NOMO-1 treated with DMSO at 0.1 percent for 48 hours (cell line): ENCODE data around the gene C1orf94.
"Not testable (repeated sequence)": the region's sequence is repeated elsewhere in the genome, so short reads cannot be mapped to it uniquely, and the experiment has no call there.

Source experiments
- DNase-seq: peaks from one replicate; lab custom pipeline; 2025; ENCODE audit not compliant: unreplicated experiment; lab: John Stamatoyannopoulos, UW

Gene C1orf94

DNA sequence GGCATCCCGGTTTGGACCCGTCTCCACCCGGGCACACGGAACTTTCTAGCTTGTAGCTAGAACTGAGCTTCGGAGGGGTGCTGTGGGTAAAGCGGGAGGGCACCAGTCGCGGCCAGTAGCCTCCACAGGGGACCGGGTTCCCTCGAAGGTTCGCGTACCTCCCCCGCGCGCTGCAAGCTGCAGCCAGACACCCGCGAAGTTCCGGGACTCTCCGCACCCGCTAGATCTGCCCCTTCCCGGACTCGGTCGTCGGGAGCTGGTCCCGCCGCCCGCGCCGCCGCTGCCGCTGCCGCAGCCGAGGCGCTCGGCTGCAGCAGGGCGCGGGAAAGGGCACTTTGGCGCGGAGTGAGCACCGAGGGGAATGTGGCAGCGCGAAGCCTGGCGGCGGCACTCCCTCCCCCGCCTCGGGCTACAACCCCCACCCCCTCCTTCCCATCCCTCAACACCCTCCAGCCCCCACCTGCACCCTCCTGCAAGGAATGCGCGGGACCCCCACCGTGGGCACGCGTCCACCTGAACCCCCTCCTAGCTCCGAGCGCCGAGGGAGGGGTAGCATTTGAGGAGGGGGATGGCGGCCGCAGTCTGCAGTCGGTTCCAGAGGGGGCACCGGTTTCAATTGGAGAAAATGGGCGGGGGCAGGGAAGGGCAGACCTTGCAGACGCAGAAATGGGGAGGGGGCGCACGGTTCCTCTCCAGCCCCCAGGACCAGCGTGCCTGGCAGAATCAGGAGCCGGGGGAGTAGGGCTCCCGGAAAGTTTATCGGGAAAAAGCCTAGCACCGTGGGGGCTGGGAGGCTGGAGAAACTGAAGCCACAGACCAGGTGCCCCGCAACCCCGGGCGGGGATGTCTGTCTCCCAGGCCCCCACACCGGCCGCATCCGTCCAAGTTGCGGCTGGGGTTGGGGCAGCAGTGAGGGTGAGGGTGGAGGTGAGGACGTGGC is 12.6 kb upstream of the C1orf94 start:
- no peak for DNase-seq

DNA sequence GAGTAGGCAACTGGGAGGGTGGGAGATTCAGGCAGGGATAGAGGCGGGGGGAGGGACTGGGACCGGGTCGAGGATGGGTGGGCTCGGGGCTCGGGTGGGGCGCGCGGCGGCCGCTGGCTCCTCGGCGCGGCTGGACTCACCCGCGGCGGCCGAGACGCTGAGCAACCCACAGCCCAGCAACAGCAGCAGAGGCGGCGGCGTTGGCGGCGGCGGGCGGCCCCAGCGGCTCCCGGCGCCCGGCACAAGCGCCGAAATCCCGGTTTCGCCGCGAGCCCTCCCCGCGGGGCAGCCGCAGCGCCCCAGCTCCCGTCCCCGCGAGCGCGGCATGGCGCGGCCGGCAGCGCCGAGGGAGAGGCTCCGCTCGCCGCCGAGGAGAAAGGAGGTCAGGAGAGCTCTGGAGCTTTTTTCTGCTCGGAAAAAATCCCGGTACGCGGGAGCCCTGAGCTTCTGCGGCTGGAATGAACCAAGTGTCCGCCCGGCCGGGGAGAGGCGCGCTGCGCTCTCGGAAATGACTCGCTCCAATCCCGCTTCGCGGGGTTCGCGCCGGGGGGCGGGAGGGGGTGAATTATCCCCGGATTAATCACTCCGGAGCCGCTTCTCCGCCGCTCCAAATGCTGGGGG is 11.8 kb upstream of the C1orf94 start, which contains the start of gene CSMD2:
Gene CSMD2 (minus strand): TSS at position 460 of the 621 bp plus-strand sequence. CDS start 133 bp downstream, at position 327.
- DNase-seq = no peak

DNA sequence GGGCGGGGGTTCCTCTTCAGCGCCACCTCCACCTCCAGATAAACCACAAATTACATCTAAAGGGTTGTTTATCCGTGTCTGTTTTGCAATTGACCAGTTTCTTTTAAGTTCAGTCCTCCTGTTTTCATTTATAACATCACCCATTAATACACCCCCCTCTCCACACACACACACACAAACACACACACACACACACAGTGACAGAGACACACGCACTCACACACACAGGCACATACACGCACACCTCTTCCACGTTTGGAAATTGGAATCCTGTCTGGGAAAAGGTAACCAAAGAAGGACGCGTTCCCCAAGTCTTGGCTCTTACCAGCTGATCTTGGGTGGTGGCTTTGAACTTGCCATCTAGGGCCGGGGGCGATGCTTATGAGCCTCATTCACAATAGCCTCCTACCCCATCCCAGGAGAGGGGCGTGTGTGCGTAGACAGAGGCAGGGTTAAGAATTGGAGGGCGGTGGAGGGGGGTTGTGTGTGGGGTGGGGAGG is 11.2 kb upstream of the C1orf94 start:
- DNase-seq = no peak

DNA sequence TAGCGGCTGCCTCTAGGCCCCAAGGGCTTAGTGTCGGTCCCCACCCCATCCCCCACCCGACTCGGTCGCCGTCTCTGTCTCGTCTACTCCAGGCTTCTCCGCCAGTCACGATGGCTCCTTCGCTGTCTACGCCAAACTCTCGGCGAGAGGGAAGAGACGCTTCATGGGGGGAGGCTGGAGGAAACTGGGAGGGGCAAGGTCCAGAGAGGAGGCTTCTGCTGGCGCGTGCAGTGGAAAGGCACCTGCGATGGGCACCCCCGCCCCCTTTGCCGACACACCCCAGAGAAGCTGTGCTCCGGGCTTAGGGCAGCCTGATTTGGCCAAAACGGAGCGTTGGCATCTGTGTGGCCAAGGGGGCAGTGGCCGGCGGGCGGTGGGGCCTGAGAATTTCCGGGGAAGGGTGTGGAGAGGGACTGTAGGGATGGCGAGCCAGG is 10.5 kb upstream of the C1orf94 start:
- DNase-seq = no peak

DNA sequence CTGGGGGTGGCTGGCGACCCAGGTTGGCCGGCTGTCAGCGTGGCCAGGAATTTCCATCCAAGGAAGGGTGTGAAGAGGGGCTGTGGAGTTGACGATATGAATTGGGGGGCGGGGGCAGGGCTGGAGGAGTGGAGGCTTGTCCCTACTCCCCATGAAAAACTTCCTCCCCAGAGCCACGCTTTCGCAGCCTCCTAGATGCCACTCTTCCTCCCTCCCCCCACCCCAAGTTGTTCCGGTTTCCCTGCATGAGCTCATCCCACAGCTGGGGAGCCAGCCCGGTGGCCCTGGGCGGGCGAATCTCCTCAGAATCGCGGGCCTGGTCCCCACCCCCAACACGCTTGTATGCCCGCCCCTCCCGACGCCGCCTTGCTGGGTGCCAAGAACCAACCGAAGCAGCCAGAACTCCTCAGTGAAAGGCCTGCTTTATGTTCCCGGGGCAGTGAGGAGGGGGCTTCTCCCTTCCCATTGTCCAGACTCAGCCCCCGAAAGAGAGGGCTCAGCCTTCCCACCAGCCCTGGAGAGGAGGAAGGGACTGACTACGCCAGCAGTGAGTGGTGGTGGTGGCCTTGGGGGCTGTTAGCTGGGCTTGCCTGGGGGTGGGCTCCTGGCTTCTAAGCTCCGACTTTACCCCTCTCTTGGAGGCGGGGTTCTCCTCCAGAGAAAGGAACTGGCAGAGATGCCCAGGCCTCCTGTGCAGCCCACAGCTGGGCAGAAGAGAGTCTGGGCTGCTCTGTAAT is 9.9 kb upstream of the C1orf94 start:
- DNase-seq = no peak

DNA sequence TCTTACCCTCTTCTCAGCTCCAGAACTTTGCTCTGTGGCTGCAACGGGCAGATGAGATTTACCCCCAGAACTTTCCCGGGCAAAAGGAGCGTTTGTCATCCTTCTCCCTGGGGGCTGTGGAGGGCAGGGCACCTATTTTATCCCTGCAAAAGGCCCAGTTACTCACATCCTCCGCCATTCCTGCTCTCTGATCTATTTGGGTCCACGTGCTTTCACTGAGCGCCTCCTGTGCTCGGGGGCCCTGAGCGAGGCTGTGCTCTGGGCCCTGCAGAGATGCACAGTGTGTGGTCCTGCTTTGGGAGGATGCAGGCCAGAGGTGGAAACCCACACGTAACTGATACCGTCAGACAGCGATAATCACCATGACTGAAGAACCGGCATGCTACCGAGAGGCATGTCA is 9.3 kb upstream of the C1orf94 start:
- DNase-seq = no peak

DNA sequence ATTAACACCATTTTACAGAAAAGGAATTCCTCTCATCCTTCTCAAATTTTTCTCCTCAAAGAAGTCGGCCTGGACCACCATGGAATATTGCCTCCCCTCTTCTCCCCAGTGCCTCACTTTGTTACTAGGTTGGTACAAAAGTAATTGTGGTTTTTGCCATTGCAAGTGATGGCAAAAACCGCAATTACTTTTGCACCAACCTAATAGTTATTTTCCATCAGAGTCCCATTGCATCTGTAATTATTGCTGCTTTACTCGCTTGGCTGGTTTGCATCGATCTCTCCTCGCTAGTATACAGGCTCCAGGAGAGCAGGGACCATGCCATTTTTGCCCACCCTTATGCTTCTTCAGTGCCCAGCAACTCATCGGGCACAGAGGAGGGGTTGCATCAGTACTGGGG is 963 bp upstream of the C1orf94 start:
- no peak for DNase-seq

DNA sequence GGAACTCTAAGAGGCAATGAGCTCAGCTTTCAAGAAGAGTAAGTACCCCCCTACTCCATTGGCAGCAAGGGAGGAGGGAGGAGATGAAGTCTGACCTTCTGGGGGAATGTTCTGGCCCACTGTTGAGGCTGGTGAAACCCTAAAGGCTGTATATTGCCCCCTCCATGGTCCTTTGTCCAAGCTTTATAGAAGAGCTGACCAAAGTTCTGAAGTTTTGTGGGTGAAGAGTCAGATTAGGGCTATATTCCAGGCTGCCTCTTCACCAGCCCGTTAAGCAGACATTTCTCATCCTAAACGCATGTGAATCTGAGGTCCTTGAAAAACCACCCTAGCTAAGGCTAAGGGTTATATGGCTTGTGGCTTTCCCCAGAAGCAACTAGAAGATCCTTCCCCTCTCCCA is 1.4 kb downstream of the C1orf94 start:
- no peak for DNase-seq

DNA sequence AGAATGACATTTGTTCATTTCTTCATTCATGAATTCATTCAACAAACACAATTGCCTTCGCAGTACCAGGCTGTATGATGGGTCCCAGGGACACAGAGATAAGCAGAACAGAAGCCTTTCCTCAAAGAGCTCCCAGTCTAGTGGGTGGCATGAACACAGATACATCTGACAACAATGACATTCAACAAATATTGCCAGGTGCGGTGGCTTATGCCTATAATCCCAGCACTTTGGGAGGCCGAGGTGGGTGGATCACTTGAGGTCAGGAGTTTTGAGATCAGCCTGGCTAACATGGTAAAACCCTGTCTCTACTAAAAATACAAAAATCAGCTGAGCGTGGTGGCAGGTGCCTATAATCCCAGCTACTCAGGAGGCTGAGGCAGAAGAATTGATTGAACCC is 6.7 kb downstream of the C1orf94 start:
- not testable (repeated sequence) for DNase-seq

DNA sequence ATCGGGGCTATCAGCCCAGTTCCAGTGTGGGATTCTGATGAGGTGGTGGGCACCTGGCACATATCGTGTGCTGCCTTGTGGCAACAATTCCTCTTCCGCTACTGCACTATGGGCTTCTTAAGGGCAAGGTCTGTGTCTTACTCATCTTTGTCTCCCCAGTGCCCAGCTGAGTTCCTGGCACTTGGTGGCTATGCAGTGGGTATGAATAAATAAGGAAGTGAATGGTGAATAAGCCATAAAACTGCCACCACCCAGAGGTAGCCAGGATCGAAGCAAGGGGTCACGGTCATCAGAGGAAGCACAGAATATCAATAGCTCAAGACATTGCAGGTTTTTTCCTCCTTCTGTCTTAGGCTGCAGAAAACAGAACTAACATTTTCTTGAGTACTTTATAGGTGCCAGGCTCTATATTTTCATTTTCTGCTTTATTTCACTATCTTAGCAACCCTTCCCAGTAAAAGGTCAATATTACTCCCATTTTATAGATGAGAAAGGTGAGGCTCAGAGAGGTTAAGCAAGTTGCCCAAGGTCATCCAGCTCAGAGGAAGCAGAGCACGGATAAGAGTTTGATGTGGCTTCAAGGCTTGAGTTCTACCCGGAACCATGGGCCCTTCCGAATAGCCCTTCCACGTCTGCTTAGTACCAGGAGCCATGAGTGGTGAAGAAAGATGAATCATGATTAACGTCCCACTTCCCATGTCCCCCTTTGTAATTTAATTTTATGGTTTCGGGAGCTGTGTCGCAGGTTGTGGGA is 10.2 kb downstream of the C1orf94 start:
- DNase-seq = no peak

DNA sequence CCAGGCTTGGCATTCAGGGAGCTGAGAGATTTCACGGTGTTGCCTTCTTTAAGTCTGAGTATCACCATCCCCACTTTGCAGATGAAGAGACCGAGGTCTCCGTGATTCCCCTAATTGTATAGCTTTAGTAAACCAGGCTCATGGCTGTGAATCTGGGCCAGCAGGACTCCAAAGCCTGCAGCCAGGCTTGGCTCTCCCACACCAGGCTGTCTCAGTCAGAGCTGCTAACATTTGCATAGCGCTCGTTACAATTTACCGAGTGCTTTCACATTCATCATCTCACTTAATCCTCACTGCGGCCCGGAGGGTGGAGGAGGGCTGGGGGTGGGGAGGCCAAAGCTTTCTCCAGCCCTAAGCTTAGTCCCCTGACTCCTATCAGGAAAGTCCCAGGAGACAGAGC is 11.7 kb downstream of the C1orf94 start:
- no peak for DNase-seq

DNA sequence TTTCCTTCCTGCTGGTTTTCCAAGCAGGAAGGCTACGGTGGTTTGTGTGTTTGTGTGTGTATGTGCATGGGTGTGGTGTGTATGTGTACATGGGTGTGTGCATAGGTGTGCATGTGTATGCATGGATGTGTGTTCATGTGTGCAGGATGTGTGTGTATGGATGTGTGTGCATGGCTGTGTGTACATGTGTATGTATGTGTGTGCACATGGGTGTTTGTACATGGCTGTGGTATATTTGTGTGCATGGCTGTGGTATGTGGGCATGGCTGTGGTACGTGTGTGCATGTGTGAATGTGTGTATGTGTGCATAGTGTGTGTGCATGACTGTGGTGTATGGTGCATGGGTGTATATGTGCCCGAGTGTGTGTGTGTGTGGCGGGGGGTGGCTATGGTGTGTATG is 12.3 kb downstream of the C1orf94 start:
- DNase-seq = no peak

DNA sequence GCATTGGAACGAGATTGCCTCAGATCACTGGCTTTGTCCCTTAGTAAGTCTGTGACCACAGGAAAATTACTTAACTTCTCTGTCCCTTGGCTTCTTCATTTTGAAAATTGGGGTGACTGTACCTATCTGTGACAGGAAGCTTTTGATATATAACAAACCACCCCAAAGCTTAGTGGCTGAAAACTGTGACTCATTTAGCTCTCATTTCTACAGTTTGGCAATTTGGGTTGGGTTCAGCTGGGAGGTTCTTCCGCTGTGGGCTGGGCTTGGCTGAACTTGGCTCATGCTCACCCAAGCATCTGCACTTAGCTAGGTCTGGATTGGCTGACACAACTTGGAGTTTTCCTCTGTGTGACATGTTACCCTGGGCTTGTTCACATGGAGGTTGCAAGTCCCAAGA is 14.0 kb downstream of the C1orf94 start:
- DNase-seq = peak; percentile 90

DNA sequence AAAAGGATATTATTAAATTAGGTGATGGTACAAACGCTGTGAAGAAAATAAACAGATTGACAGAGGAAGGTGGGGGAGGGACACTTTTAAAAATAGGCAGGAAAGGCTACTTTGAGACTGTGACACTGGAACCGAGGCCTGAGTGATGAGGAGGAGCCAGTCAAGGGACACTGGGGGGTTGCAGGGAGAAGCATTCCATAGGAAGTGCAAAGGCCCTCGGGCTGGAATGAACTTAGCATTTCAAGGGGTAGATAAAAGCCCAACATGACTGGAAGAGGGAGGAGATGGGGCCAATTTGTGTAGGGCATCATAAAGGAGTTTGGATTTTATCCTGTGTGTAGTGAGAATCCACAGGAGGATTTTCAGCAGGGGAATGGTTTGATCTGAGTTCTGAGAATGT is 15.9 kb downstream of the C1orf94 start:
- no peak for DNase-seq

DNA sequence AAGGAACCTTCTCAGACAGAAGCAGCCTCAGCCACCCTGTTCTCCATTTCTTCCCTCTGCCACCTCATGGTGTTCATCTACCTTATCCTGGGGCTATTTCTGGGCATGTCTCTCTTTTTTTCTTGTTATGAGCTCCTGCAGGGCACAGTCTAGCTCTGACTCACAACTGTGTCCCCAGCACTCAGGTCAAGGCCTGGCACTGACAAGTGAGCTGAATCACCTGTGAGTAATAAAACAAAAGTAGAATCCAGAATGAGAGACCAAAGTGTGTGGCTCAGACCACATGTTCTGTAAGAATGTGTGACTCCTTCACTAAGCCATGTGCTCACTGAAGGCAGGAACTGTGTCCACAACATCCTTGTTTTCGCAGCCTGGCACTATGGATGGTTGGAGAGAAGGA is 23.2 kb downstream of the C1orf94 start:
- DNase-seq = no peak

DNA sequence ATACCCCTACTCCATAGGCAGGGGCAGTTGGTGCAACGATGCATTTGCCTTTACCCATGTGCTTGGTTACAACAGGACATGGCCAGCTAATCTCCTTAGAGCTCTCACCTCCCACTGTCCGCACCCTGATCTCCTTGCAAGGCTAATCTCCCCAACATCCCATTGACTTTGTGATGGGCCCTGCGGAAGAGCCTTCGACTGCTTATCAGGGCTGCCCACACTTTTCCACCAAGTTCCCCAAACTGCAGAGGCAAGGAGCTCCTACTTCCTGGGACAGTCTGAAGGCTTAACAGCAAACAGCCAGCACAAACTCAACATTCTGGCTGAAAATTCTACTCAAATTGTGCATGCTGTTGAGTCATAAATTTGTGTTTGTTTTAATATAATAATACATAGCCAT is 36.0 kb downstream of the C1orf94 start:
- no peak for DNase-seq

DNA sequence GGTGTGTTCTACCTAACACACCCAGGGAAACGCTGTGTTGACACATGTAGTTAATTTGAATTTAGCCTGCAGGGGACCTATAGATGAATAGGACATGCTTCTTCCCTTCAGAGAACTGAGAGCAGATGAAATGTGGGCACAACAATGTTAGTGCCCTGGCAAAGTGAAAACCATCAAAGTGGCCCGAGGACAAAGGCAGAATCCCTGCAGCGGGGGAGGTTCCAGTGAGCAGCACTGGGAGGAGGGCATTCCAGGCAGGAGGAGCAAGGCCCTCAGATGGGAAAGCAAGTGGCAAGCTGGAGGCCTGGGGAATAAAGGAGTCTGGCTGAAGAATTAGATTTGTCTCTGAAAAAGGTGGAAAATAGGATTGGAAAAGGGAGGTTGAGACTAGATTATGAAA is 37.2 kb downstream of the C1orf94 start:
- DNase-seq = no peak

DNA sequence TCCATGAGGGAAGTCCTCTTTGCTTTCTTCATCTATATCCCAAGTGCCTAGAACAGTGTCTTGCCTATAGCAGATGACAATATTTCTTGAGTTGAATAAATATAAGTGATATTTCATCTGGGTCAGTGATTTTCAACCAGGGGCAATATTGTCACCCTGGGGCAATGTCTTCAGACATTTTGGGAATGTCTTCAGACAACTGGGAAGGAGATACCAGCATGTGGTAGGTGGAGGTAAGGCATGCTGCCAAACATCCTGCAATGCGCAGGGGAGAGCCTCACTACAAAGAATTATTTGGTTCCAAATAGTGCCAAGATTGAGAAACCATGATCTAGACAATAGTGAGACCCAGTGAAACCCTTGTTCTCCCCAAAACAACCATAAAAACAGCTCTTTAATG is 54.7 kb downstream of the C1orf94 start:
- DNase-seq = no peak

DNA sequence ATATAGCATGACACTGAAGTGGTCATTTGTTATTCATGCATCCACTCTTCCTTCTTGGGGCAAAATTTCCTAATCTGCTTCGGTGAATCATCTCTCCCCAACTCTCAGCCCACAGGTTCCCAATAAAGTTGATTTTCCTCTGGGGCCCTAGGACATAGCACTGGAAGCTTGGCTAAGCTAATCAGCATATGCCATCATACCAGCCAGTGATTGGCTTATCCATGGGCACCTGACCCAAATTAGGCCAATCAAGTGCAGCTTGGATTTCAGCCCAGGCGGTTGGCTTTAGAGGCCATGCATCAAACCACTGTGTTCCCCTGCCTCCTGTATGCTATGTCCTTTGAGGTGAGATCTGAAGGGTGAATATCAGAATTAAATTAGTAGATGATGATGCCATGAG is 58.9 kb downstream of the C1orf94 start:
- DNase-seq = no peak

DNA sequence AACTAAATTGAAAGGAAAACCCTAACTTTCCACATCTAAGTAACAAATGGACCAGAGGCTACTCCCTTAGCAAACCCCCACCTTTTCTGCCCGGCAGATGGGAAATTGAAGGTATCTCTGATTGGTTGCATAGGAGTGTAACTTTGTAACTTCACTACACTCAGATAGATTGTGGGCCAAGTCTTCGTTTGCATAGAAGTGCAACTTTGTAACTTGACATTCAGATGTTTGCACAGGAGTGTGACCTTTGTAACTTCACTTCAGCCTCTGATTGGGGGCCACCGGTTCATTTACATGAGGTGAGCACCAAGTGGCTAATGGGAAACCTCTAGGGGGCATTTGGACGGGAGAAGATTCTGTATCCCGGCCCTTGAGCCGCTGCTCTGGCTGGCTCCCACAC is 59.4 kb downstream of the C1orf94 start:
- DNase-seq = no peak
